ENCODE results near the gene FXYD5.
"Not testable (repeated sequence)": the region's sequence is repeated elsewhere in the genome, so short reads cannot be mapped to it uniquely, and the experiment has no call there.

FXYD5 gene

DNA sequence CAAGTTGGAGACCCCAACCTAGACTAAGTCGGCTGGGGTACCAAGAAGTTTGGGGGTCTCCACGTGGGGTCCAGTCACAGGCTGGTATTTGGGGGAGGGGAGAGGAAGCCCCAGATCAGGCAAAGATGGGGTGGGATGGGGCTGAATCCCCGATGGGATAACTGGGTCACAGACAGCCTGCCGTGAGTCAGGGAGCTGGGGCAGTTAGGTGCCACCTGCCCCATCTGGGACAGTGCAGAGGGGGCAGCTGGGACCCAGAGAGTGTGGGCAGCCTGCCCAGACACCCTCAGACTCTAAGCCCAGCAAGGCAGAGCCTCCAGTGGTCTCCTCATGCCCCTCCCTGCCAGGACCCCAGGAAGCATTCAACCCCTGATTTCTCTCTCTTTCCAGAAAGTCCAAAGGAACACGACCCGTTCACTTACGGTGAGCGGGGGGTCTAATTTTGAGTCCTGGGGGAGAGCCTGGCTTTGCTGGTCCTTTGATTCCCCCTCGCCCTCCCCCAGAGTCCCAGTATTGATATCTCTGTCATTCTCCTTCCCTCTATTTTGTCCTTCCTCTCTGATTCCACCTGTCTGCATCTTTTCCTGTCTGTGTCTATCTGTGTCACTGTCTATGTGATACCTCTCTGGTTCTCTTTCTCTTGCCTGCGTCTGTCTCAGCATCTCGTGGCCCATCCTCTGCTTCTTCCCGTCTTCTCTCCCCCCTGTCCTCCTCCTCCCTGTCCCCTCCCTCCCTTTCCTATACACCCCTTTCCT, 14.2 kb upstream of the FXYD5 start:
- no peak for DNase-seq

DNA sequence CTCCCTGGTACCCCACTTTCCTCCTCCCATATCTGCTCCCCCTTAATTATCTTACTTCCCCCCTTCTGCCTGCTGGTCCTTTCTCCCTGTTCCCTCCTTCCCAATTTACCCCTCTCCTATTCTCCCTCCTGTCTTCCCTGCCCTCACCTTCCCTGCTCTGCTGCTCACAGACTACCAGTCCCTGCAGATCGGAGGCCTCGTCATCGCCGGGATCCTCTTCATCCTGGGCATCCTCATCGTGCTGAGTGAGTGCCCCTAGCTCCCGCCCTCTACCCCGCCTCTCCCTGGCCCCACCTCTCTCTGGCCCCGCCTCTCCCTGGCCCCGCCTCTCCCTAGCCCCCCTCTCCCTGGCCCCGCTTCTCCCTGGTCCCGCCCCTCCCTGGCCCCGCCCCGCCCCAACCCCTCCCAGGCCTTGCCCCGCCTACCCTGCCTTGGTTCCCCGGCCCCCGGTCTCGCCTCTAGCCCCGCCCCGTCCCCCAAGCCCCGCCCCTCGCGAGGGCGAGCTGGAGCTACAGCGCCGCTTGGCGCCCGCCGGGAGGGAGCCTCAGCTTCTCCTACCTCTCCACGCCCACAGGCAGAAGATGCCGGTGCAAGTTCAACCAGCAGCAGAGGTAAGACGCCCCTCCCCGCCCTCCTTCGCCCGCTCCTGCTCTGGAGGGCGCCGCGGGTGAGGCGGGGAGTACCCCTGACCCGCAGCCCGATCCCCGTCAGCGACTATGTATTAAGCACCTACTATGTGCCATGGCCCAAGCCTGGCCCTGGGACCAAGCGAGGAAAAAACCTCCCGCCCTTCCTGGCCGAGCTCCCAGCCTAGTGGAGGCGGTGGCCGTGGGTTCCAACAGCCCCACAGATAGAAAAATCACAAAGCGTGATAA, 13.3 kb upstream of the FXYD5 start:
- DNase-seq, result peak; percentile 91 to 97 (median 96)

DNA sequence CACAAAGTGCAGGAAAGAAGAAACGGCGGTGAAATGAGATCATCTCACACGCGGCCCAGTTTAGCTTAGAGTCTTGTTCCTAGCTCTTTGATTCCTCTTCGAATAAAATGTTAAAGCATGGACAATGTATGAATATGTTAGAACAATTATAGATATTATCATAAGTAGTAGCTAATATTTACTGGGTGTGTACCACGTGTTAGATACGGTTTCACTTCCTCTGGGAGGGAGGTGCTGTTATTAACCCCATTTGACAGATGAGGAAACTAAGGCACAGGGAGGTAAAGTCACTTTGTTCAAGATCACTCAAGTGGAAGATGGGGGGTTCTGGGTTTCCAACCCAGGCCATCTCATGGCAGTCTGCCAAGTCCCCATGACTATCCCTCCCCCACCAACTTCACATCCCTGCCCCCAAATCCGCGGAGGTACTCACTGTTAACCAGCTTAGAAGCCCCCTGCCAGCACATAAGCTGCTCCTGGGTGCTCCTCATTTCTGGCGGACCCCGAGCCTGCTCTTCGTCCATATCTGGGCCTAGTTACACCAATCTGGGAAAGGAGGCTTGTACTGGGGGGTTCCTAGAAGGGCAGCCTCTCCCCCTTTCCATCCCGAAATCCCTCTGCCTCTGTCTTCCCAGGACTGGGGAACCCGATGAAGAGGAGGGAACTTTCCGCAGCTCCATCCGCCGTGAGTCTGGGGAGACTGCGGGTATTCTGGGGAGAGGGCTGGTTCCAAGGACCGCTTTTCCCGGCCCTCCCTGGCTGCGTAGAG, 12.5 kb upstream of the FXYD5 start:
- peak in 1 of 4 experiments; percentile 19 for DNase-seq

DNA sequence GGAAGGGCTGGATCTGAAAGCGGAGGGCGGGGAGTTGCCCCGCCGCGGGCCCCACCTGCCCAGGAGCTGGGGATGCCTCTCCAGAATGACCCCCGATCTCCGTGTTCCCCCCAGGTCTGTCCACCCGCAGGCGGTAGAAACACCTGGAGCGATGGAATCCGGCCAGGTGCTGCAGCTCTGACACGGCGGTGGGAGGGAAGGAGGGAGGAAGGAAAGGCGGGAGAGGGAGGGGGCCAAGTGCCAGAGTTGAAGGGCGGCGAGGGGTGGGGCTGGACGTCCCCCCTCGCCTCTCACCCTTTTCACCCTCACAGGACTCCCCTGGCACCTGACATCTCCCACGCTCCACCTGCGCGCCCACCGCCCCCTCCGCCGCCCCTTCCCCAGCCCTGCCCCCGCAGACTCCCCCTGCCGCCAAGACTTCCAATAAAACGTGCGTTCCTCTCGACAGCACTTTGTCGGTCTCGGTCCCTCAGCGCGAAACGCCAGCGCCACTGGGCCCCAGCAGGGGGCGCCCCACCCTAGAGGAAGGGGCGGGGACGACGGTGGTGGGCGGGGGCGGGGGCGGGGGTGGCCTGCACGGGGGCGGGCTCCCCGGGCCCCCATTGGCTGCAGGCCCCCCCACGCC, 11.8 kb upstream of the FXYD5 start:
- DNase-seq, result peak; percentile 34 to 77 (median 62)

DNA sequence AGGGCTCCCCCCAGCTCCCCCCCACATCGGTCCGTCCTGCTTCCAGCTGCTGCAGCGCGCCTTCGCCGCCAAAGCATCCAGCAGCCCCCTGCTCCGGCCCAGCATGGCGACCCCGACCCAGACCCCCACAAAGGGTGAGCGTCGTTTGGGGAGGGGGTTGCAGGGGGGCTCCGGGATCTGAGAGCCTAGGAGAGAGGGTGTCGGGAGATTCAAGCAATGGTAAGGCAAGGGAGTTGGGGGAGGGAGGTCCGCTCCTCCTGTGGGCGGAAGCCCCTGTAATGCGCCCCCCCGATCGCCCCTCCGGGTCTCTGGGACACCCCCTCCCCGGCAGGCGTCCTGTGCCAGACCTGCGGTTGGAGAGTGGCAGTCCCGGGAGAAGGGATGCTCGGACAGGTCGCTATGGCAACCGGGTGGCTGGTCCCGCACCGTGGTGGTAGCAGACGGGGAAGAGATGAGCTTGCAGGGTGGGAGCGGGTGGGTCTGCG, 11.3 kb upstream of the FXYD5 start, which contains the start of gene FXYD7:
FXYD7 (plus strand) TSS at position 25 of the 485 bp plus-strand sequence; CDS start at position 104, 79 bp downstream.
- DNase-seq, result no peak

DNA sequence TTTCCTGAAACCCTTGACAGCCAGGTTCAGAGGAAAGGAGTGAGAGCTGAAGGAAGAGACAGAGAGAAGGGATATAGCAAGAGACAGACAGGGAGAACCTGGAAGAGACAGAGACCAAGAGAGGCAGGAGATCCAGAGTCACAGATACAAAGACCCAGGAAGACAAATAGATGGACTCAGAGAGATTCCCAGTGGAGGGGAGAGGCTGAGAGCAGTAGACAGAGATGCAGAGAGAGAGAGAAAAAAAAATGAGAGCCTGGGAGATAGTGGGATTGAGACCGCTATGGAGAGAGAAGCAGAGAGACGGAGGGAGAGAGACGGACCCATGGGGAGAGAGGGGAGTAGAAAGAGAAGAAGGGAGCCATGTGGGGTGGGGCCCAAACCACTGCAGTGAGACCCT, 10.7 kb upstream of the FXYD5 start:
- no peak for DNase-seq

DNA sequence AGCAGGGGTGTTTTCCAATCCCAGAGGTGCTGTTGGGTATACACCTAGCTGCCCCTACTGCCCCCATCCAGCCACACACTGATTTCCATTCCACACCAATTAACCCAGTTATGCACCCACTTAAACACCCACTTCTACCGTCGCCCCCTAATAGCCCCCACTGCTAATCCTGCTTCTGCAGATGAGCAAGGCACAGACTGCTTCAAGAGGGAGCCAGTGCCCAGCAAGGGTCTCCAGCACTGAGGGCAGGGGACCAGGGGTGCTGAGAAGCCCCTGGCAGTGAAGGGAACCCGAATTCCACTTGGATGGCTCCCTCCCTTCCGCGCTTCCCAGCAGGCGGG, 10.3 kb upstream of the FXYD5 start:
- DNase-seq, result no peak

DNA sequence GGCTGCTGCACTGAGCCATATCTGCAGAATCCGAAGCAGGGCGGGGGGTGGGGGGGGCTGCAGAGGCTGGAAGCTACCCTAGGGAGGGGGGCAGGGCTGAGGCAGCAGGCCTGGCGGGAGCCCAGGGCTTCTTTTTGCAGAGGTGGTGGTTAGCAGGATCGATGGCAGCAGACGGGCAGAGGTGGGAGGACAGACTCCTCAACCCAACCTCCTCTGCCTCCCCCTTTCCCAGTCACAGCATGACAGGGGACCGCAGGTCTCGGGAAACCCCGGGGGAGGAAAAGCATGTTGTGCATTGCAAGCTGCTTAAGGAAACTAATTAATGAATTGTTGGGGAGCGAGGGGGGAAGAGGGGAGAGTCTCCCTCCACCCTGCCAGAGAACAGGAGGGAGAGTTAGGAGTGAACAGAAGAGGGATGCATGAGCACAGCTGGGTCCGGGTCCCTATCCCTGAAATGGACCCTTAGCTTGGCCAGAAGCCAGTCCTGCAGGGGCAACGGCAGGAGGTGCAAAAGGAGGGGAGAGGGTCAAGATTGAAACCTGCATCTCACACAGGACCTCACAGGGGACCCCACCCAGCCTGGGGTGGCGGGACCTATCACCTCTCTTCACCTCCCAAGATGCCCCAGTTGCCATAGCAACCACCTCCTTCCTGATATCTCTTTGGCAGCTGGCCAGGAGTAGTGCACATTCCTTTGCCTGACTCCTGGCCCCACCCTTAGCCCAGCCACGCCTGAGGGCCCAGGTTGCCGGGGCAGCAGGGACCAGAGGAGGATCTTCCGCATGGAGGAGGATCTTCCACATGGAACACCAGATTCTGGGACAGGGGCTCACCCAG, 9.7 kb upstream of the FXYD5 start:
- DNase-seq, result no peak

DNA sequence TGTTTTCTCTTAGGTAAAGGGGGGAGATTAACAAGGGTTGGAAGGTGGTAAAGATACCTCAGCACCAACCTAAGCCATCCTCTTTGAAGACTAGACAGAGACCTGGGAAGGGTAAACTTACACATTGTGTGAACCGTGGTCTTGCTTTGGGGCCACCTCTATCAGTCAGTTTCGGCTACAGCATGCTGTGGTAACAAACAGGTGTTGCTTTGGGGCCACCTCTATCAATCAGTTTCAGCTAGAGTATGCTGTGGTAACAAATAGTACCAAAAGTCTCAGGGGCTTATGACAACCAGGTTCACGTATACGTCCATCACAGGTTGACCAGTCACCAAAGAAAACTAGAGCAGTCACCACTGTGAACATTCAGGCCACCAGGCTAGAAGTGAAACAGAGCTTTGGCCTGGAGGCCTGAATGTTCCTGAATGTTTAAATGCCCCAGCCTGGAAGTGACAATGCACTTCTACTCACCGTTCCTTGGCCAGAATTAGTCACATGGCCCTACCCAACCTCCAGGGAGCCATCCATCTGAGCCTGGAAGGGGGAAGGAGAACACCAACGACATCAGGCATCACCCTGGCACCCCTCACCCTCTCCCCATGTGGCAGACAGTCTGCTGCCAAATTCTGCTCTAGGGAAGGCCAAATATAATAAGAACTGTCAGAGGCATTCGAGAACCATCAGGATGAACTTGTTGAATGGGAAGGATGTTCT, 7.6 kb upstream of the FXYD5 start:
- DNase-seq, result no peak

DNA sequence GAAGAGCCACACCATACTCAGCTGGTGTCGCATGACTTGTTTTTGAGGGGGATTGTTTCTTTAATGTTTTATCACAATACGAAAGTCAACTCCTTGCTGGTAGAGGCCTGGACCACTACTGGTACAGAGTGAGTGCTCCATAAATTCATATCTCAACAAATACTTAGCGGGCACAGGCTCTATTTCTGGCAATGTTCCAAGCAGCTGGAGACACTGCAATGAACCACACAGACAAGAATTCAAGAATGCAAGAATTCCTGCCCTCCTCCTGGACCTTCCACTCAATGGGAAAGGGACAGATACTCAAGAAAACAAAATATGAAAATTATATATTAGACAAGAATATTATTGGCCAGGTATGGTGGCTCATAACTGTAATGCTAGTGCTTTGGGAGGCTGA, 5.1 kb upstream of the FXYD5 start:
- no peak for DNase-seq

DNA sequence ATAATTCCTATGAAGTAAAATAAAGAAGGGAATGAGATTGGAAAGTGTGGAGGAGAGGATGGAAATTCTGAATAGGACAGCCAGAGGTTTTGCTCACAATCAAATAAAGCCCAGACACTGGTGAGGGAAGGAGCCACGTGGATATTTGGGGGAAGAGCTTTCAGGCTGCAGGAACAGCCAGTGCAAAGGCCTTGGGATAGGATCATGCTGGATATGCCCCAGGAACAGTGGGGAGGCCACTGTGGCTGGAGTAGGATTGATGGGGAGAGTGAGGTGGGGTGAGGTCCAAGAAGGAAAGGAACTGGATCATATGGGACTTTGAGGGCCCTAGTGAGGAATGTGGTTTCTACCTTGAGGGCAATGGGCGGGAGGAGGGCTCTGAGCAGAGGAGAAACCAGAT, 4.1 kb upstream of the FXYD5 start:
- DNase-seq, result no peak

DNA sequence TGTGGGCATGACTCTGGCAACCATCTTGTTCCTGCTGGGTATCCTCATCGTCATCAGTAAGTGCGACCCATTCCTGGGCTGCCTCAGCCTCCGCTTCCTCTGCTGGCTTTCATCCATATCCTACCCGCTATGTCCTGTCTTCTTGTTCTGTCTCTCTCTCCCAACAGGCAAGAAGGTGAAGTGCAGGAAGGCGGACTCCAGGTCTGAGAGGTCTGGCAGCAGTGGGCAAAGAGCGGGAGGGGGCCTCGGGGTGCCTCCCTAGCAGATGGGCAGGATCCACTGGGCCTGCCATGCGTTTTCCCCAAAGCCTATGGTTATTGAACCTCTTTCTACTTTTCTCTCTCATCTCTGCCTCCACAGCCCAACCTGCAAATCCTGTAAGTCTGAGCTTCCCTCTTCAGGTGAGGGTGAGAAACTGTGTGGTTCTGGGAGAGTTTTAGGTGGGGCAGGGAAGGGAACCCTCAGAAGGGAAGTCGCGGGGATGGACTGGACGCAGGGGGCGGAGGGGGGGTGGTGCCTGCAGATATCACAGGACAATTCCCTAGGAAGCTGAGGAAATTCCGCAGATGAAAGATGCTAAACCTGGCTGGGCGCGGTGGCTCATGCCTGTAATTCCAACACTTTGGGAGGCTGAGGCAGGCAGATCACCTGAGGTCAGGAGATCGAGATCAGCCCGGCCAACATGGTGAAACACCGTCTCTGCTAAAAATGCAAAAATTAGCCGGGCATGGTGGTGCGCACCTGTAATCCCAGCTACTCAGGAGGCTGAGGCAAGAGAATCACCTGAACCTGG, 3.1 kb upstream of the FXYD5 start:
- no peak for DNase-seq

DNA sequence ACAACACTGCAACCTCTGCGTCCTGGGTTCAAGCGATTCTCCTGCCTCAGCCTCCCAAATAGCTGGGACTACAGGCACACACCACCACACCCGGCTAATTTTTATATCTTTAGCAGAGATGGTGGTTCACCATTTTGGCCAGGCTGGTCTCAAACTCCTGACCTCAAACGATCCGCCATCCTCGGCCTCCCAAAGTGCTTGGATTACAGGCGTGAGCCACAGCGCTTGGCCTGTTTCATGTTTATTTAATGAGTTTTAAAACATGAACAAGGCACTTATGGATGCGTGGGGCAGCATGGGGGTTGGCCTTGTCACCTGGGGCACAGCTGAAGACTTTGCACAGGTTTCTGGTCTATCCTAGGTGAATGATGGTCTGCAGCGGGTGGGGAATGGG, 1.4 kb upstream of the FXYD5 start:
- not testable (repeated sequence) for DNase-seq

DNA sequence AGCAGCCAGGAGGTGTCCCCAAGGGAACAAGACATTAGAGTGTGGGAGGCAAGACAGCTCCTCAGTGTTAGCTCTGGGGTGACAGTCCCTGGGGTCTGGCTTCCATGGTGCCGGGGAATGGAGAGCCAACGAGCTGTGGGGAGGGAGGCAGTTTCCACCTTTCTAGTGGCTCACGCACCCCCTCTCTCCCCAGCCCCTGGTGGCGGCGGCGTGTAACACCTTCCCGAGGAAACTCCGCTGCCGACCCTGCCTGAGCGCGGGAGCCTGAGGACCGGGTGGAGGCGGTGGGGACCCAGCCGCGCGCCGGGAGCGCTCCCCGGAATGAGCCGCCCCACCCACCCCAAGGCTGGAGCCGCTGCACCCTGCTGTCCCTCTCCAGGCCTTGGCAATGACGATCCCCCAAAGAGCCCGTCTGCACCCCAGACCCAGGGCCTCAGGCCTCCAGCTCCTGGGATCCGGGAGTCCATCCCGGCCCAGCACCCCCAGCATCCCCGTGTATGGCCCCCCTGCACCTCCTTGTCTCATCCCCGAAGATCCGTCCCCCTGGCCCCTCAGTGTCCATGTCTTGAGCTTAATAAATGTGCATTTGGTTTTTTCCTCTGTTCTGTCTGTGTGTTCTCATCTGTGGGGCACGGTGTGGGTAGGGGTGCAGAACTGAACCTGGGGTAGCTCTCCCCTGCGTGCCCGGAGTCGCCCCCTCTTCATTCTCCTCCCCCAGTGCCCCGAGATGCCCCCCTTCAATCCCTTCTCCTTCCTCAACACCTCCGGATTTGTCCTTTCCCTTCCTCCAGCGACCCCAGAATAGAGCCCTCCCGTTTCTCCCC, 622 bp upstream of the FXYD5 start:
- peak; percentile 44 to 65 (median 60) for DNase-seq

DNA sequence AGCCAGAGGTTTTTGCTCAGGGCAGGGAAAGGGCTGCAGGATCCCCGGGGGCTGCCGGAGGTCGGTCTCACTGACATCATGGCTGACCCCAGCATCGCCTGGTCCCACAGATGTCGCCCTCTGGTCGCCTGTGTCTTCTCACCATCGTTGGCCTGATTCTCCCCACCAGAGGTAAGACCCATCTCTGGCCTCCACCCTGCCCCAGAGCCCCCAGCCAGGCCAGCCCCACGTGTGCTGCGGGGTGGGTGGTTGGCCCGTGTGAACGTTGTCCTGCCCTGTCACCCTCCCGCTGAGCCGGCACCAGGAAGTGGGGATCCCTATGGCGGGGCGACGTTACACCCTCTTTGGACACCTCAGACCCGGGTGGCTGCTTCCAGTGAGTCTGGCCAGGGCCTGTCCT, 906 bp downstream of the FXYD5 start:
- DNase-seq, result no peak

DNA sequence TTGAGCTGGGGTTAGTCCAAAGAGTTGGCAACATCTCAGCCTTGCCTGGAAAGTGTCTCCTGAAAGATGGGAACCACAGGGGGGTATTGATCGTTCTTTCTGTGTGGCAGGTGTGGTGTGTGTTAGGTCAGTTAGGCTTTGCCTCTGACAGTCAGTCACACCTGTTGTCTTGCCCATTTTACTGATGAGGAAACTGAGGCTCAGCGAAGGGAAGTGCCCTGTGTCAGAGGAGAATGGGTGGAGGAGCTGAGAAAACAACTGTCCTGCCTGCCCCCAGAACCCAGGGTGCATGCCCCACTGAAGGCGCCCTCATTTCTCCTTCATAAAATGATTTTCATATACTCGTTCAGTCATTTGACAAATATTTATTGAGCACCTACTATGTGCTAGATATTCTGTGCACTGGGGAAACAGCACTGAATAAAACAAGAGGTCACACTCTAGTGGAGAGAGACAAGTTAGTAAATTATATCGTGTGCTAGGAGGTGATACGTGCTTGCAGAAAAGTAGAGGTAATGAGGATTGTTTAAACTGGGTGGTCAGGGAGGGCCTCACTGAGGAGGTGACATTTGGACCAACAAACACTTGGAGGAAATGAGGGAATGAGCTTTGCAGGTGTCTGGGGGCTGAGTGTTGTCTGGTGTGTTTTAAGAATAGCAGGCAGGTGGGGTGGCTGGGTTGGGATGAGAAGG, 1.6 kb downstream of the FXYD5 start:
- no peak for DNase-seq

DNA sequence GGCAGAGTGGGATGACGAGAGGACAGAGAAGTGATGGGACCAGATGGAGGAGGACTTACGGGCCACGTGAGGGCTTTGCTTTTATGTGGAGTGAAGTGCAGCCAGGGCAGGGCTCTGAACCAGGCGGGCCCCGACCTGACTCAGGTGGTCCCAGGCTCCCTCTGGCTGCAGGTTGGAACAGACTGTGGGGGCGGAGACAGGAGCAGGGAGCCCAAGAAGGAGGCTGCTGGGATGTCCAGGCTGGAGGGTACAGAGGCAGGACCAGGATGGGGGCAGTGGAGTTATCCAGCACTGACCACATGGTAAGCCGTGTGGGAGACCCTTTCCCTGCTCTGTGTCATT, 2.1 kb downstream of the FXYD5 start:
- DNase-seq, result no peak

DNA sequence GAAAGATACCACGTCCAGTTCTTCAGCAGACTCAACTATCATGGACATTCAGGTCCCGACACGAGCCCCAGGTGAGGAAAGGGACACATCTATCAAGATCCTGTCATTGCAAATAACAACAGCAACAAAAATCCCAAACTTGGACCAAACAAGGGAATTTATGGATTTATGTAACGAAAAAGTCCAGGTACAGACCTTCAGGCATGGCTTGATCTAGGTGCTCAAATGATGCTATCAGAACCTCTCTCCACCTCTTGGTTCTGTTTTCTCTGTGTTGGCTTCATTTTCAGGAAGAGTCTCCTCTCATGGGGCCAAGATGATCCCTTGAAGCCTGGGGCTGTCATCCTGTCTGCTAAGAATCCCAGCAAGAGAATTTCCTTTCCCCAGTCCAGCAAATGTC, 2.9 kb downstream of the FXYD5 start:
- no peak for DNase-seq

DNA sequence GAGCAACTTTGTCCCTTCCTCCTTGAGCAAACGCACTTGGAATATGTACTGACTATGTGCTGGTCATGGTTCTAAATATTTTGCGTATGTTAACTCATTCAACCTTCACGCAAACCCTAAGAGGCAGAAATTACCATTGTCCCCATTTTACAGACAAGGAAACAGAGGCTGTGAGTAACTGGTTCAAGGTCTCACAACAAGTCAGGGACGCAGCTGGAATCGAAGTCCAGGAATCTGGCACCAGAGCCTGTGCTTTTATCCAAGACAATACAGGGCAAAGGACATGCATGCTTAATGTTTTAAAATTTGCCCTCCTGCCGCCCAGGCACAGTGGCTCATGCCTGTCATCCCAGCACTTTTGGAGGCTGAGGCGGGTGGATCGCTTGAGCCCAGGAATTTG, 5.1 kb downstream of the FXYD5 start:
- DNase-seq, result no peak
